NCI-H2171 treated with DMSO at 0.1 percent for 48 hours (cell line): ENCODE measurements around the gene FCER2.
"Not testable (repeated sequence)": the region's sequence is repeated elsewhere in the genome, so short reads cannot be mapped to it uniquely, and the experiment has no call there.

ENCODE experiments used
- DNase-seq: peaks from one replicate; lab custom pipeline; 2025; lab: John Stamatoyannopoulos, UW

Gene FCER2, protein sequence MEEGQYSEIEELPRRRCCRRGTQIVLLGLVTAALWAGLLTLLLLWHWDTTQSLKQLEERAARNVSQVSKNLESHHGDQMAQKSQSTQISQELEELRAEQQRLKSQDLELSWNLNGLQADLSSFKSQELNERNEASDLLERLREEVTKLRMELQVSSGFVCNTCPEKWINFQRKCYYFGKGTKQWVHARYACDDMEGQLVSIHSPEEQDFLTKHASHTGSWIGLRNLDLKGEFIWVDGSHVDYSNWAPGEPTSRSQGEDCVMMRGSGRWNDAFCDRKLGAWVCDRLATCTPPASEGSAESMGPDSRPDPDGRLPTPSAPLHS

DNA sequence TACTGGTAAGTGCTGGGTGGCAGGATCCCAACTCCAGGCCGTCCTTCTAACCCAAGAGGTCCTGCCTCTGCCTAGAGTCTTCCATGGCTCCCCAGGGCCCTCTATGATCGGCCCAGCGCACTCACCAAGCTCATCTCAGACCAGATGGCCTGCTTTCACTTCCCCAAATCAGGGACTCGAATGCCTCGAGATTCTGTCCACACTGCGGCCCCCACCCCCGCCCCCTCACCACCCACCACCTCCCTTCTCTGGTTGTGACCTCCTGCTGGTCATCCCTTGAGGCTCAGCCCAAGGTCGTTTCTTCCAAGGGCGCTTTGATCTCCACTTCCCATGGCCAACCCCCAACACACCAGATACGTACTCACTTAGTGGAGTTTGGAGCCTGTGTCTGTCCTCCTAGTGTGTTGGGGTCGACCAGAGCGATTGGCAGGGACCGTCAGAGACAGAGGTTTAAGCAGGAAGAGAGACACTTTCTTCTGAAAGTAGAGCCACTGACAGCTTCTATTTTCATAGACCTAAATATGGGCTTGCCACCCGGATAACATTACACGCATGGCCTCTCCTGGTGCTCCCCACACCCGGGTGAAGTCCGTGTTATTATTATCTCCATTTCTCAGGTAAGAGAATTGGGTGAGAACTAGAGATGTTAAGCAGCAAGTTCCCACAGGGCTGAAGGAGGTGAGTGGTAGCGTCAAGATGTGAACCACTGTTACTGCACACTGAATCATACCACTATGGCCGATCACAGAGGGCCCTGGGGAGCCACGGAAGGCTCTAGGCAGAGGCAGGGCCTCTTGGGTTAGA is at the start of gene FCER2:
FCER2 (minus strand) TSS at position 478 of the 804 bp plus-strand sequence. CDS start 2,371 bp downstream, outside the sequence.
- no peak for DNase-seq

DNA sequence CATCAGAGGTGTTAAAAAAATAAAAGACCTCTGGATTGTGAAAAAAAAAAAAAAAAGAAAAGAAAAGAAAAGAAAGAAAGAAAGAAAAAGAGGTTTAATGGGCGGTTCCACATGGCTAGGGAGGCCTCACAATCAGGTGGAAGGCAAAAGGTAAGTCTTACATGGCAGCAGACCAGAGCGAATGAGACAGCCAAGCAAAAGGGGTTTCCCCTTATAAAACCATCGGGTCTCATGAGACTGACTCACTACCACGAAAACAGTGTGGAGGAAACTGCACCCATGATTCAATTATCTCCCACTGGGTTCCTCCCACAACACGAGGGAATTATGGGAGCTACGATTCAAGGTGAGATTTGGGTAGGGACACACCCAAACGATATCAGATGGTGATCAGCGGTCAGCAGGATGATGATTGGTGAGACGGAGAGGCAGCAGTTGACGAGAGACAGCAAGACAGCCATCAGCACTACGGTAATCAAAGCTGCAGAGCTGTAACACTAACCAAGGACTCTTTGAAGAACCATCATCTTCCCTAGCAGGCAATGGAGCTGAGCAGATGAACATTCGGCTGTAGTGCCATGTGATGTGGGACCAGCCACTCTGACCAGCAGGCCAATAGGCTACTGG is 49.3 kb upstream of the FCER2 start:
- DNase-seq = no peak

DNA sequence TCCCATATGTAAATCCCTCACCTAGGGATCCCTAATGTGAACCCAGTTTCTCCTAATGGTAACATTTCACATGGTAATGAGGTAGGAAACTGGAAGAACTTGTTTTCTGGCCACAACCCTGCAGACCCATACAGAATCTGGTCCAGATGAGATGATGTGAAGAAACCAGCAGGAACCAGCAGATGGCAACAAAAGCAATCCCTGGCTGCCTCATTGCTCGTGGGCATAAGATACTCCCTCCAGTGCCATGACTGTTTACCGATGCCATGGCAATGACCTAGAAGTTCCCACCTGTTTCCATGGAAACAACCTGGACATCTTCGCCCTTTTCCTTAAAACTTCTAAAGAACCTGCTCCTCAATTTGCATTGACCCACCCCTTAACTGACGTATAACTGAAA is 46.8 kb upstream of the FCER2 start:
- peak; percentile 8 for DNase-seq

- DNase-seq = no peak
These were observed 46.2 kb upstream of the FCER2 start for GRCh38 chr19:7748171-7748570.

- no peak for DNase-seq
These were observed 45.3 kb upstream of the FCER2 start, which contains the start of gene CD209 for GRCh38 chr19:7746903-7747884. Gene CD209 (minus strand): TSS chr19:7747534. CDS start chr19:7747511, 23 bp downstream.

- not testable (repeated sequence) for DNase-seq
These were observed 44.4 kb upstream of the FCER2 start for GRCh38 chr19:7746306-7746705.

DNA sequence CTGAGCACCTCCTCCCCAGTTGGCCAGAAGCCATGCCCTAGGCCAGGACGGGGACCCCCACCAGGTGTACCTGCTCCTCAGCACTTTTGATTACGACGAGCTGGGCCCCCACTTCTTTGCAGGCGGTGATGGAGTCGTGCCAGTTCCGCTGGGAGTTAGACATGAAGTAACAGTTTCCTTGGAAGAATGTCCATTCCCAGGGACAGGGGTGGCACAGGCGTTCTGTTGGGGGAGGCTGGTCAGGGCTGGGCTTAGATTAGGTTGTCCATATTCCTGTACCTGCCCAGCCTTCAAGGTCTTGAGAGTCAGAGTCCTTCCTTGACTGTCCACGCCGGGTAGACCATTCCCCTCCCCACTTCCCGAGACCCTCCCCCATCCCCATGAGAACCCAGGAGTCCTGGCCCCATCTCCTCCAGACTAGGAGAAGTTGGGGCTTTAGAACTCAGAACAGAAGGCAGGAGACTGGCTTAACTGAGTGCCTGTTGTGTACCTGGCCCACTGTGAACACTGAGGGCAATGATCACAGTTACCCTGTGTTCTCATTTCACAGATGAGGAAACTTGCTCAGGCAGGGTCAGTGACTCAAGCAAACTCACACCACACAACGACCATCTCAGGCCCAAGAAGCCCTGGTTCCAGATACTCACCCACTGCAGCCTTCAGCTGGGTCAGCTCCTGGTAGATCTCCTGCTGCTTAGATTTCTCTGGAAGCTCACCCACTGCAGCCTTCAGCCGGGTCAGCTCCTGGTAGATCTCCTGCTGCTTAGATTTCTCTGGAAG is 43.1 kb upstream of the FCER2 start:
- DNase-seq = no peak

- DNase-seq = no peak
These were observed 42.4 kb upstream of the FCER2 start for GRCh38 chr19:7744199-7744786.

GRCh38 chr19:7743425-7743841 is 41.5 kb upstream of the FCER2 start:
- no peak for DNase-seq

- peak; percentile 81 for DNase-seq
These were observed 41.1 kb upstream of the FCER2 start for GRCh38 chr19:7742991-7743390.

GRCh38 chr19:7742575-7742974 is 40.6 kb upstream of the FCER2 start:
- DNase-seq = peak; percentile 92

- no peak for DNase-seq
These were observed 38.7 kb upstream of the FCER2 start for GRCh38 chr19:7740682-7741054.

DNA sequence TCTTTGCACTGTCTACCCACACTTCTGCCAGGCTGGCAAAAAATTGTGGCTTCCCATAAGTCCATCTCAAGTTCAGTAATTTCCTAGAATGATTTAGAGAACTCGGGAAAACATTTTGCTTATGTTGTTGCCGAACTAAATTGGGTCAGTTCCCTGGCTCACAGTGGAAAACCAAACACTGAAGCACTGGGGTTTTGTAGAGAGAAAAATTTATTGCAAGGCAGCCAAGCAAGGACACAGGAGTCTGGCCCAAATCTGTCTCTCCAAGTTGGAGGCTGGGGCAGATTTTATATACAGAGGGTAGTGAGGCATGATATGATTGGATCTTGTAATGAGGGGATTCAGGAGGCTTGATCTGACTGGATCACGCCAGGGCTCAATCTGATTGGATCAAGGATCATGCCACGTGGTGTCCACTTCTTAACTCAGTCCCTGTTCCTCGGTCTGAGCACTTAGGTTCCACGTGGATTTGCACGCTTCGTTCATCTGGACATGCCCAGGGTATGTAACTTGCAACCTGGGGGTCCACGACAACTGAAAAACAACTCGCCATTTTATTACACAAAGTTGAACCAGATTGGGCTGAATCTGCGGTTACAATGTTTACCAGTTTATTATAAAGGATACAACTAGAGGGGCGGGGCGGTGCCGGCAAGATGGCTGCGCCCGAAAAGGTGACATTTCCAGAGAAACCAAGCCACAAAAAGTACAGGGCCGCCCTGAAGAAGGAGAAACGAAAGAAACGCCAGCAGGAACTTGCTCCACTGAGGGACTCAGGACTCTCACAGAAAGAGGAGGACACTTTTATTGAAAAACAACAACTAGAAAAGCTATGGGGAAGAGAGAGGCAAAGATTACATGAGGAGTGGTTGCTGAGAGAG is 38.1 kb upstream of the FCER2 start:
- no peak for DNase-seq

- no peak for DNase-seq
These were observed 37.4 kb upstream of the FCER2 start for GRCh38 chr19:7739211-7739755.

GRCh38 chr19:7738023-7738422 is 36.1 kb upstream of the FCER2 start:
- DNase-seq = no peak

- DNase-seq = no peak
These were observed 35.3 kb upstream of the FCER2 start for GRCh38 chr19:7737215-7737614.

DNA sequence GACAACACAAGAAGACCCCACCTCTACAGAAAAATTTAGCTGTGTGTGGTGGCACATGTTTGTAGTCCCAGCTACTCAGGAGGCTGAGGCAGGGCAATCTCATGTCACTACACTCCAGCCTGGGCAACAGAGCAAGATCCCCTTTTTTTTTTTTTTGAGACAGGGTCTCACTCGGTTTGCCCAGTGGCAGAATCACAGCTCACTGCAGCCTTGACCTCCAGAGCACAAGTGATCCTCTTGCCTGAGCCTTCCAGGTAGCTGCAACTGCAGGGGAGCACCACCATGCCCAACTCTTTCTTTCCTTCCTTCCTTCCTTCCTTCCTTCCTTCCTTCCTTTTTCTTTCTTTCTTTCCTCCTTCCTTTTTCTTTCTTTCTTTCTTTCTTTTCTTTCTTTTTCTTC is 34.2 kb upstream of the FCER2 start:
- no peak for DNase-seq

- no peak for DNase-seq
These were observed 32.6 kb upstream of the FCER2 start for GRCh38 chr19:7734220-7735203.
